H1 (cell line): Measurements from ENCODE around the gene RMC1. TPM values are rescaled to one million over a fixed set of nuclear protein-coding genes. Genes with fewer than 3 reads are reported as not detected.

Experiments used
- CTCF ChIA-PET: fragments of 300-600 bp; sonication (Branson Sonifier 250); formaldehyde crosslinking; loops from one replicate; lab custom pipeline; 2021; ENCODE audit not compliant: partially characterized antibody; lab: Charles Lee
- POLR2A ChIA-PET: fragments of 300-600 bp; sonication (Branson Sonifier 250); formaldehyde crosslinking; loops from one replicate; lab custom pipeline; 2021; ENCODE audit warnings: inconsistent platforms; ENCODE audit not compliant: partially characterized antibody; lab: Charles Lee
- DNase-seq, 2 experiments: peaks; one replicate each; pipeline versions ENCODE4 v3.0.0 to v3.0.0-alpha.2; 2010 to 2022; ENCODE audit warnings: low spot score in 2 of 2, low read depth in 1 of 2, mixed read lengths in 1 of 2
- FAIRE-seq: peaks from 2 replicates; lab custom pipeline; 2011; peaks lifted over from hg19 to GRCh38; lab: Jason Lieb, UNC
- H2AFZ ChIP-seq: 2 replicates; pipeline ENCODE4 v1.8.1; 2012; ENCODE audit warnings: low read length, inconsistent platforms
- H2AK5ac ChIP-seq: 2 replicates; pipeline ENCODE4 v1.6.1; 2013; ENCODE audit warnings: low read depth, low read length
- H2BK120ac ChIP-seq: replicated peaks from 2 replicates; pipeline ENCODE3; 2013; ENCODE audit warnings: low read depth, low read length, inconsistent platforms
- H2BK12ac ChIP-seq: 2 replicates; pipeline ENCODE4 v1.6.1; 2013; ENCODE audit warnings: low read depth, low read length
- H2BK15ac ChIP-seq: 2 replicates; pipeline ENCODE4 v1.6.1; 2013; ENCODE audit warnings: low read length
- H2BK20ac ChIP-seq: 2 replicates; pipeline ENCODE4 v1.6.1; 2013; ENCODE audit warnings: low read length
- H2BK5ac ChIP-seq: 2 replicates; pipeline ENCODE4 v1.6.1; 2013; ENCODE audit warnings: low read depth, low read length
- H3K14ac ChIP-seq: 2 replicates; pipeline ENCODE4 v1.6.1; 2013; ENCODE audit warnings: inconsistent platforms; ENCODE audit not compliant: insufficient read length
- H3K18ac ChIP-seq: 2 replicates; pipeline ENCODE4 v1.6.1; 2013; ENCODE audit warnings: low read length; ENCODE audit errors: extremely low read depth
- H3K23ac ChIP-seq: 2 replicates; pipeline ENCODE4 v1.6.1; 2013; ENCODE audit warnings: inconsistent platforms; ENCODE audit not compliant: insufficient read length
- H3K23me2 ChIP-seq: 2 replicates; pipeline ENCODE4 v1.6.1; 2013; ENCODE audit warnings: low read depth, low read length
- H3K27ac ChIP-seq: 2 replicates; pipeline ENCODE4 v1.6.1; 2011; ENCODE audit warnings: low read depth, low read length, inconsistent platforms
- H3K27me3 ChIP-seq, 4 experiments: replicated peaks in 1 of 4; 1 replicate in 1 of 4; 2 replicates in 3 of 4; pipeline versions ENCODE4 v1.6.1 to v1.8.1; 2011 to 2013; ENCODE audit warnings: low read length in 3 of 4, mild to moderate bottlenecking in 3 of 4, inconsistent platforms in 2 of 4, mixed read lengths in 2 of 4, moderate library complexity in 1 of 4; ENCODE audit not compliant: control insufficient read depth in 3 of 4, insufficient read depth in 3 of 4; ENCODE audit errors: extremely low read depth in 1 of 4
- H3K36me3 ChIP-seq, 4 experiments: 2 replicates each; pipeline versions ENCODE4 v1.6.1 to v1.8.1; 2011 to 2013; ENCODE audit warnings: mild to moderate bottlenecking in 4 of 4, low read length in 3 of 4, moderate library complexity in 2 of 4, control low read depth in 1 of 4, inconsistent platforms in 1 of 4; ENCODE audit not compliant: insufficient read depth in 4 of 4, control insufficient read depth in 2 of 4
- H3K4ac ChIP-seq: replicated peaks from 2 replicates; pipeline ENCODE3; 2013; ENCODE audit warnings: low read length, low read depth, mixed read lengths, inconsistent platforms; ENCODE audit not compliant: insufficient read length
- H3K4me1 ChIP-seq, 4 experiments: replicated peaks in 1 of 4; 1 replicate in 1 of 4; 2 replicates in 3 of 4; pipeline versions ENCODE4 v1.6.1 to v1.8.1; 2011 to 2013; ENCODE audit warnings: low read length in 3 of 4, inconsistent platforms in 2 of 4, mixed read lengths in 1 of 4; ENCODE audit not compliant: insufficient read depth in 4 of 4, control insufficient read depth in 3 of 4
- H3K4me2 ChIP-seq, 2 experiments: 2 replicates each; pipeline versions ENCODE4 v1.6.1 to v1.8.1; 2011 to 2013; ENCODE audit warnings: low read depth in 2 of 2, low read length in 2 of 2, control low read depth in 1 of 2, inconsistent platforms in 1 of 2, mild to moderate bottlenecking in 1 of 2; ENCODE audit not compliant: insufficient read depth in 1 of 2
- H3K4me3 ChIP-seq, 4 experiments: fragments of 200-600, 300-600 bp in 1 of 4; sonication (generic), shearing (Covaris generic), sonication (Bioruptor Twin) in 1 of 4; 2 replicates each; pipeline versions ENCODE4 v1.5.1 to v1.8.1; 2011 to 2016; ENCODE audit warnings: low read length in 4 of 4, low read depth in 3 of 4, control low read depth in 2 of 4, inconsistent platforms in 2 of 4, mild to moderate bottlenecking in 2 of 4, mixed read lengths in 1 of 4, moderate library complexity in 1 of 4; ENCODE audit not compliant: insufficient read depth in 2 of 4; ENCODE audit errors: extremely low read depth in 1 of 4
- H3K56ac ChIP-seq: replicated peaks from 2 replicates; pipeline ENCODE3; 2013; ENCODE audit warnings: low read depth, mild to moderate bottlenecking, mixed read lengths, low read length, inconsistent platforms; ENCODE audit not compliant: insufficient read length
- H3K79me1 ChIP-seq: 2 replicates; pipeline ENCODE4 v1.6.1; 2013; ENCODE audit warnings: low read depth, low read length, control low read depth
- H3K79me2 ChIP-seq, 2 experiments: 2 replicates each; pipeline versions ENCODE4 v1.6.1 to v1.8.1; 2012 to 2013; ENCODE audit warnings: low read length in 2 of 2, mild to moderate bottlenecking in 2 of 2, inconsistent platforms in 1 of 2; ENCODE audit not compliant: insufficient read depth in 2 of 2, control insufficient read depth in 1 of 2
- H3K9ac ChIP-seq, 4 experiments: replicated peaks in 1 of 4; 1 replicate in 1 of 4; 2 replicates in 3 of 4; pipeline versions ENCODE4 v1.6.1 to v1.8.1; 2011 to 2013; ENCODE audit warnings: low read depth in 3 of 4, low read length in 3 of 4, control low read depth in 2 of 4, mild to moderate bottlenecking in 2 of 4, moderate library complexity in 2 of 4, inconsistent platforms in 1 of 4; ENCODE audit errors: extremely low read depth in 1 of 4
- H3K9me3 ChIP-seq, 2 experiments: 2 replicates each; pipeline versions ENCODE4 v1.6.1 to v1.8.1; 2012 to 2013; ENCODE audit warnings: mild to moderate bottlenecking in 2 of 2, moderate library complexity in 2 of 2, control low read depth in 1 of 2, inconsistent platforms in 1 of 2, low read depth in 1 of 2, low read length in 1 of 2, mixed read lengths in 1 of 2; ENCODE audit not compliant: insufficient read depth in 2 of 2
- H4K20me1 ChIP-seq, 2 experiments: replicated peaks in 1 of 2; 2 replicates each; pipeline versions ENCODE3 to v1.8.1; 2011 to 2013; ENCODE audit warnings: inconsistent platforms in 2 of 2, low read length in 2 of 2, mild to moderate bottlenecking in 1 of 2; ENCODE audit not compliant: insufficient read depth in 2 of 2, control insufficient read depth in 1 of 2
- H4K5ac ChIP-seq: 2 replicates; pipeline ENCODE4 v1.6.1; 2013; ENCODE audit warnings: low read length, low read depth, mixed read lengths, inconsistent platforms; ENCODE audit not compliant: insufficient read length
- H4K8ac ChIP-seq: 2 replicates; pipeline ENCODE4 v1.8.0; 2013; ENCODE audit warnings: mild to moderate bottlenecking, moderate library complexity, low read length, inconsistent platforms; ENCODE audit not compliant: insufficient read depth; ENCODE audit errors: extremely low read depth
- H4K91ac ChIP-seq: replicated peaks from 2 replicates; pipeline ENCODE3; 2013; ENCODE audit warnings: low read length, mixed read lengths, inconsistent platforms; ENCODE audit not compliant: insufficient read length
- BCL11A ChIP-seq, 2 experiments: IDR thresholded peaks; one replicate each; pipeline ENCODE4 v1.6.1; 2011; ENCODE audit warnings: low read depth in 2 of 2, low read length in 2 of 2, mild to moderate bottlenecking in 2 of 2
- CBX8 ChIP-seq: fragments of 300-800, 300-1000 bp; sonication (generic); IDR thresholded peaks from 2 replicates; pipeline ENCODE4 v1.7.1; 2016; ENCODE audit warnings: low read depth, low read length, borderline replicate concordance
- CREB1 ChIP-seq: IDR thresholded peaks from 2 replicates; pipeline ENCODE4 v1.6.1; 2012; ENCODE audit warnings: inconsistent platforms
- GABPA ChIP-seq: IDR thresholded peaks from 2 replicates; pipeline ENCODE4 v1.6.1; 2011; ENCODE audit warnings: mild to moderate bottlenecking, low read length, moderate library complexity, borderline replicate concordance; ENCODE audit not compliant: insufficient read depth
- SAP30 ChIP-seq: fragments of 300-600 bp; sonication (generic); IDR thresholded peaks from 2 replicates; pipeline ENCODE4 v1.7.1; 2012; ENCODE audit warnings: low read length, moderate library complexity, mild to moderate bottlenecking, inconsistent platforms; ENCODE audit not compliant: insufficient read depth, insufficient replicate concordance
- SRF ChIP-seq: IDR thresholded peaks from 2 replicates; pipeline ENCODE4 v1.6.1; 2011; ENCODE audit warnings: mild to moderate bottlenecking, low read depth, low read length, moderate library complexity
- WGBS, 2 experiments: shearing (Covaris generic) in 1 of 2; methylation state at CpG; one replicate each; pipeline versions ENCODE4 v1.1.6 to v1.1.7; 2013 to 2015; ENCODE audit warnings: low lambda C conversion rate in 2 of 2, mixed read lengths in 2 of 2, inconsistent platforms in 1 of 2, low coverage in 1 of 2, missing lambda C conversion rate in 1 of 2; ENCODE audit not compliant: insufficient replicate concordance in 2 of 2, insufficient coverage in 1 of 2, insufficient read length in 1 of 2; ENCODE audit errors: extremely low coverage in 1 of 2, missing lambda C conversion rate in 1 of 2; 5-methylcytosine and 5-hydroxymethylcytosine counted together
- polyA plus RNA-seq, 7 experiments: library from polyadenylated mRNA; depleted of rRNA in 3 of 7; stranded (reverse) in 5 of 7; unstranded in 2 of 7; fragments of >200 nt in 5 of 7; fragments of 200-250 nt in 2 of 7; gene quantifications; 1 replicate in 5 of 7; 2 replicates in 1 of 7; 4 replicates in 1 of 7; pipeline versions ENCODE4 v1.2.1 to v1.2.3, GENCODE V29; 2011 to 2013; ENCODE audit warnings: missing spikeins in 2 of 7, mixed read lengths in 2 of 7
- total RNA-seq: library from RNA; stranded (reverse); fragmentation: NEBNext Ultra II Directional; extraction: Animal tissue kit (Norgen Biotek cat#: 25700); gene quantifications from 2 replicates; pipeline ENCODE4 v1.2.1, GENCODE V29; 2021
- TF ChIP-seq, protein P1 (sequence below): IDR thresholded peaks from 2 replicates; pipeline ENCODE4 v1.6.1; 2012; ENCODE audit warnings: inconsistent platforms

Gene RMC1
- total and polyA plus RNA-seq, 2 of the 8 experiments (the other 6 are each of a cell fraction or from before 2014, with no cell fraction given) = 16.4 to 20.1 TPM

DNA sequence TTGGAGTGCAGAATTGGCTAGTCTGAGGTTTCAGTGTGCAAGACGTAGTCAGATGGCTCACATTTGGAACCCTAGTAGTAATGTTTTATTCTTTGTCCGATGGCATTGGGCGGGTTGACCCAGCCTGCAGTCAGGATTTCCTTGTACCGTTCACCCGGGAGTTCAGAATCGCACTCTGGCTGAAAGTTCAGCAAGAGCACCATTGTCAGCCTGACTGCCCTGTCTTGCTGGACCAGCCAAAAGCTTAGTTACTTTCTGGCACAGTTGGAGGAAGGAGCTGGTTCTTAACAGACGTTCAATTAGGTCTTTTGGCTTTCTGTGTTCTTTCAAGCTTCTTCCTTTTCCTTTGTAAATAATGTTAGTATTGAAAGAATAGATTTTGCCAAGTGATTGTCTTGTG is 18.6 kb downstream of the RMC1 start:
- no peak overlapping the region for H3K23ac ChIP-seq
- no peak overlapping the region for H3K18ac ChIP-seq
- H3K36me3 ChIP-seq = peaks cover 8 to 48% (median 36%) of the 10 kb centered on the region in 4 experiments
- no peak overlapping the region for H2BK120ac ChIP-seq
- H2AFZ ChIP-seq = no peak overlapping the region
- POLR2A ChIA-PET = interaction anchor here (0.7 kb wide), 1 partner anchor 616 kb away, joined by 3 read pairs; the partner anchor contains the start of gene CABYR
- H2BK5ac ChIP-seq = no peak overlapping the region
- H4K91ac ChIP-seq = no peak overlapping the region
- H3K4me3 ChIP-seq = no peak overlapping the region
- WGBS, 2 experiments = 88% methylated on average over 7 of the region's 7 CpGs; no CpG with 5 or more reads in 1 of the 2 experiments
- H3K79me1 ChIP-seq = no peaks in the 10 kb centered on the region
- no peak overlapping the region for H3K9ac ChIP-seq
- no peaks in the 10 kb centered on the region for H3K23me2 ChIP-seq
- no peak overlapping the region for H2AK5ac ChIP-seq
- no peak overlapping the region for H3K4me2 ChIP-seq
- H3K4me1 ChIP-seq = no peaks in the 10 kb centered on the region
- TF ChIP-seq GABPA = no peak
- no peak for TF ChIP-seq SRF
- no peak for TF ChIP-seq SAP30
- no peak for TF ChIP-seq CREB1
- TF ChIP-seq, protein P1, sequence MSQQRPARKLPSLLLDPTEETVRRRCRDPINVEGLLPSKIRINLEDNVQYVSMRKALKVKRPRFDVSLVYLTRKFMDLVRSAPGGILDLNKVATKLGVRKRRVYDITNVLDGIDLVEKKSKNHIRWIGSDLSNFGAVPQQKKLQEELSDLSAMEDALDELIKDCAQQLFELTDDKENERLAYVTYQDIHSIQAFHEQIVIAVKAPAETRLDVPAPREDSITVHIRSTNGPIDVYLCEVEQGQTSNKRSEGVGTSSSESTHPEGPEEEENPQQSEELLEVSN = no peak
- TF ChIP-seq BCL11A (IDR thresholded peaks at IDR 0.05; ENCODE audit: low read depth in 2 of 2, low read length in 2 of 2) = no peak
- TF ChIP-seq CBX8 = no peak
- no peak overlapping the region for H2BK12ac ChIP-seq
- H4K5ac ChIP-seq = no peak overlapping the region
- no peak overlapping the region for H2BK15ac ChIP-seq
- no peak overlapping the region for H3K4ac ChIP-seq
- DNase-seq (no peak), FAIRE-seq (no peak)
- peaks cover 0 to 3% of the 10 kb centered on the region in 2 experiments for H4K20me1 ChIP-seq
- no peak overlapping the region for H3K14ac ChIP-seq
- H3K27ac ChIP-seq = no peak overlapping the region
- H4K8ac ChIP-seq = no peak overlapping the region
- CTCF ChIA-PET = interaction anchor here (0.6 kb wide), 1 partner anchor 15 kb away, joined by 3 read pairs; no protein-coding TSS in a partner anchor
- no peak overlapping the region for H2BK20ac ChIP-seq
- no peaks in the 10 kb centered on the region for H3K27me3 ChIP-seq
- no peaks in the 10 kb centered on the region for H3K9me3 ChIP-seq
- no peak overlapping the region for H3K56ac ChIP-seq
- H3K79me2 ChIP-seq = no peaks in the 10 kb centered on the region
